Stimulated activated CD4-positive, alpha-beta T cell treated with anti-CD3 and anti-CD28 coated beads, Interleukin-1b, Interleukin-23, amount 100 ng/mL, for 24 hours (primary cell): ENCODE results near the gene CRACR2B.

Source experiments
- DNase-seq, 4 experiments: peaks; one replicate each; pipeline ENCODE4 v3.0.0-alpha.2; 2020; ENCODE audit warnings: low read depth in 4 of 4, low spot score in 1 of 4

The CRACR2B gene

DNA sequence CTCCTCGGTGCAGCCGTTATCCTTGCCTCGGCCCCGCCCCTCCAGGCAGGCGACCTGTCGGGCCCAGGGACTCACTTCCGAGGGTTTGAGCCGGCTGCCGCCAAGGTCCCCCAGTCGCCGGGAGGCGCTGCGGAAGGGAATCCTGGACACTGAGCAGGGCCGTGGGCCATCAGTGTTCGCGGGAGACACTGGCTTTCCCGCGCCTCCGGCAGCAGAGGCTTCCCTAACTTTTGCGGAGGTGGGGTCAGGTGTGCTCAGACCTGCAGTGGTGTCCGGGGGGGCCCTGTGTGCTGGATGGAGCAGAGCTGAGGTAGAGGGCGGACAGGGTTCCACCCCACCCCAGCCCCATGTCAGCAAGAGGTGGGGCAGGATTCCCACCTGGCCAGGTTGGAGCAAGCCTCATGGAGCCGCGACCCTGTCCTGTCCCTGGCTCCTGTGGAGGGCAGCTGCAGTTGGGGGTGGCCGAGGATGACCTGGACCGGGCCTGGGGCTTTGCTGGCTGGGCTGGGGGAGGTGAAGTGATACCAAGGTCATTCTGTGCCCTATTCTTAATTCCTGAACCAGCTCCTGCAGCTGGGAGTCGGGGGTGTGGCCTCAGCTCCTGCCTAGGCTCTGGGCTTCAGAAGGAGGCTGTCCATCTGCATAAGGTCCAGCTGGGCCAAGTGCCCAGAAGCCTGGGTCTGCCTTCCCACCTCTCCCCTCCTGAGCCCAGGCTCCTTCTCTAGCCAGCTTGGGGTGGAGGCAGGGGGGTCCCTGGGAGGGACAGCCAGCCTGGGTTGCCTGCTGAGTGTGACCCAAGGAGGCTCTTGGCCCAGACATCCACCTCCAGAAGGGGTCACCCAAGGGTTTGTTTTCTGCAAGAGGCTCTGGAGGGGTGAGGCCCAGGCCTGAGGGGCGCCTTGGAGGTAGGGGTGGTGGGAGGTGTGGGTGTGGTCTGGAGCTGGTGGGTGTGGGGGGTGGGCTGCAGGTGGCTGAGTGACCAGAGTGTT, 23.4 kb downstream of the CRACR2B start:
- no peak for DNase-seq

GRCh38 chr11:852762-853161, 25.0 kb downstream of the CRACR2B start:
- DNase-seq: no peak

DNA sequence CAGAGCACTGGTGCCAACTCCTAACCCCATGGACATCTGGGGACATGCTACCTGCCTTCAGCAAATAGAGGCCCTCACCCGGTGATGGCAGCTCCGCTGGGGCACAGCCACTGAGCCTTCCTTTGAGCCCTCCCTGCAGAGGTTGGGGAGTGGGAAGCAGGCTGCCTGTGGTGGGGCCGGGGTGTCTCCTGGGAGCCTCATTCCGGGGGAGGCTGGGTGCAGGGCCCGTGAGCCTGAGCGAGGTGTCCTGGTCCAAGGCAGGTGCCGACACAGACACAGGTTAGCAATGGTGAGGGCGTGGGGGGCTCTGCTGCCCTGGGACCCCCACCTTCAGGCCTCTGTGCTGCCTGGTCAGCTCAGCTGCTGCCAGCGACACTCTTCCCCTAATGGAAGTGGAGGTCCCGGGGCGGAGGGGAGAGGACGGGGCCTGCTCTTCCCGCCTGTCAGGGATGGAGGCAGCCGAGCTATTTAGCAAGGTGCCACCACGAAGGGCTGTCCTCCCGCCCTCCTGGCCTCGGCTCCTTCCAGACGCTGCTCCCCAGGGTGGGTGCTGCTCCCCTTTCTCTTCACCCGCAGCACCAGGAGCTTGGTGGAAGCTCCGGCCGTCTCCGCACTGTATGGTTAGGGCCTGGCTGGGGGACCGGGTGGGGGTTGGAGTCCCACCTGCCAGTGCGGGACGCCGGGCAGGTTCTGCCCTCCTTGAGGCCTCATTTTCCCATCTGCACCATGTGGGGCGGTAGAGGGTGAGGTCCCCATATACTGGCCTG, 26.1 kb downstream of the CRACR2B start:
- no peak for DNase-seq

- DNase-seq: no peak
These were observed 27.0 kb downstream of the CRACR2B start for GRCh38 chr11:854601-855329.

- DNase-seq: no peak
These were observed 27.6 kb downstream of the CRACR2B start for GRCh38 chr11:855330-855674.

DNA sequence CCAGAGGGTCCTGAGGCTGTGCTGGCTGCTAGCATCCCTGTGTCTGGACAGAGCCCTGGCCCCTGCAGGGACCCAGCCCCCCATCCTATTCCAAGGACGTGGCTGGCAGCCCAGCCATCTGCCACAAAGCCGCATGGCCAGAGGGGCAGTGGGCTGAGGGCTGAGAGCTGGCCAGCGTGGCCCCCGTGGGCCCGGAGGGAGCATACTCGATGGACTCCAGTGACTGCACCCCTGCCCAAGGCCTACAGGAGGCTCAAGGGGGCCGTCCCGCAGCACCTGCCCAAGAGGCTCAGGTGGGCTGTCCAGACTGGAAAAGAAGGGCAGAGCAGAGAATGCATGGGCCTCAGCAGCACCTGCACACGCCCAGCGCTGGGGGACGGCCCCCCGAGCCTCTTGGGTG, 28.1 kb downstream of the CRACR2B start:
- DNase-seq: no peak

GRCh38 chr11:856397-856796, 28.7 kb downstream of the CRACR2B start:
- DNase-seq: no peak

- DNase-seq: no peak
These were observed 30.5 kb downstream of the CRACR2B start for GRCh38 chr11:858053-858761.

DNA sequence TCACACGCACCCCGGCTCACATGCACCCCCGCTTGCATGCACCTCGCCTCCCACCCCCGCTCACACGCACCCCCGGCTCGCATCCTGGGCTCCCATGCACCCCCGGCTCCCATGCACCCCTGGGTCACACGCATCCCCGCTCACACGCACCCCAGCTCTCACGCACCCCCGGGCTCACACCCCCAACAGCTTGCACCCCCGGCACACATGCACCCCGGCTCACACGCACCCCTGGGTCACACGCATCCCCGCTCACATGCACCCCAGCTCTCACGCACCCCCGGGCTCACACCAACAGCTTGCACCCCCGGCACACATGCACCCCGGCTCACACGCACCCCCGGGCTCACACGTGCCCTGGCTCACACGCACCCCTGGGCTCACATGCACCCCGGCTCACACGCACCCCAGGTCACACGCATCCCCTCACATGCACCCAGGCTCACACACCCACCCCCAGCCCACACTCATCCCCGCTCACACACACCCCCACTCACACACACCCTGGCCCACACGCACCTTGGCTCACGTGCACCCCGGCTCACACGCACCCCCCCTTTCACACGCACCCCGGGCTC, 31.1 kb downstream of the CRACR2B start:
- DNase-seq: no peak

GRCh38 chr11:859394-860131, 31.8 kb downstream of the CRACR2B start:
- no peak for DNase-seq

DNA sequence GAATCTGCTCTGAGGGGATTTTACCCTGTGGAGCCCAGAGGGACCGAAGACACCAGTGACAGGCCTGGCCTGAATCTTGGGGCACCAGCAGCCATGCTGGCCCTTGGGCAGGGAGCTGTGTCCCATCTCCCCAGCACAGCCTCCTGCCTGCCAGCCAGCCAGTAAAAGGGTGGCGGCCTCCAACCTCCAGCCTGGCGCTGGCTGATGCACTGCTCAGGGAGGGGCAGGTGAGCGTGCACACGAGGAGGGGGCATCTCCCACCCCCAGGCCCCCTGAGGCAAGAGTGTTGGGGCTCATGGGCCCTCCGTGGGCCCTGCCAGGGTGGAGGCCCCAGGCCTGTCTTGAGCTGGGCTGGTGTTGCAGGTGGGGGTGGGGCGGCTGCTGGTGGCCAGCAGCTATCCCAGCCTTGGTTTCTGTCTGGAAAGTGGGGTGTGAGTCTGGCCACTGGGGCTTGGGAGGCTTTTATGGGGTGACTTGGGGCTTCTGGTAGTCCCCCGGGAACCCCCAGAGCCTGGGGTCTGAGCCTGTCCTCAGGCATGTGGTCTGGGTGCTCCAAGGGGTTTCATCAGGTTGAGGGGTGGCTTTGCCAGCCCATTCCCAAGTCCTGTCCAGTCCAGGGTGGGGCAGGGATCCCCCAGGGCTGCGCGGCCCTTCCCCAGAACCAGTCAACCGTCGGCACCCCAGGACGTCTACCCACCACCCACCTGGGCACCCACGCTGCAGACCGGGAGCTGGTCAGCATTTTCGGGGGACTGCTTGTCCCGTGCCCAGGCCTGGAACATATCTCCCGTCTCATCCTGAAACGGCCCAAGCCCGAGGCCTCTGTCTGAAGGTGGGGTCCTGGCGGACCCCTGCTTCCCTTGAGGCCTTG, 32.8 kb downstream of the CRACR2B start:
- DNase-seq: no peak

- DNase-seq: no peak
These were observed 33.4 kb downstream of the CRACR2B start for GRCh38 chr11:861105-861479.

GRCh38 chr11:862081-862661, 34.5 kb downstream of the CRACR2B start:
- DNase-seq: no peak

GRCh38 chr11:862696-863022, 34.9 kb downstream of the CRACR2B start:
- DNase-seq: no peak

- DNase-seq: no peak
These were observed 35.5 kb downstream of the CRACR2B start for GRCh38 chr11:863023-863909.

DNA sequence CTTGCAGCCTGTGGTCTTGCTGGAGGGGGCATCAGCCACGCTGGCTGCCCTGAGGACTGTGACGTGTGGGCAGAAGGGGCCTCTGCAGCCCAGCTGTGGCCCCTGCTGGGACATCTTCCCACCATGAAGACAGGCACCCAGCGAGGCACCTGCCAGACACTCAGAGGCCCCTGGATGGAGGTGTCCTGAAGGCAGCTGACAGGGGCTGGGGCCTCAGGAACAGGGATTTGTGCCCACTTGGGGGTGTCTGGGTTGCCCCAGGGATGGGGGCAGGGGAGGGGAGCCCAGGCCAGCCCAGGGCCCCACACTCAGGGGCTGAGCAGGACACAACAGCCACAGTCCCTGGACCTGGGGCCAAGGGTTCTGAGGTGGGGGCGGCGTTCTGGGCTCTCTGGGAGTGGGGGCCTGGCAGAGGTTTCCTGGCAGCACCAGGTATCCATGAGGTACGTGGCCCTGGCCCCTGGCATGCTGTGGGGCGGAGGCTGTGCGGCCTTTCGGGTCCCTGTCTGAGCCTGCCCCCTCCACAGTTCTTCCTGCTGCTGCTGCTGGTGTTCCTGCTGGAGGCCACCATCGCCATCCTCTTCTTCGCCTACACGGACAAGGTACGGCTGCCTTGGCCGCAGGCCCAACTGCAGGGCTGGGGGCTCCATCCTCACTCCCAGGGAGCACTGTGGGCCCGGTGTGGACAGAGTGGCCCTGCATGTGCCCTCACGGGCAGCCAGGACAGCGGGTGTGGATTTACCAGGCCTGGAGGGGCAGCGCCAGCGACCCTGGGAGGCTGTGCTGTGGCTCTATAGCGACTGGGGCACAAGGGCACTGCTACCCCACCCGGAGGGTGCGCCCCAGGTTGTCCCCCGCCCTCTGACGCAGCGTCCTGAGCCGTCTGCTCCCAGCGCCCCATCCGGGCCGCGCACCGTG, 36.5 kb downstream of the CRACR2B start:
- no peak for DNase-seq

GRCh38 chr11:864898-865297, 37.2 kb downstream of the CRACR2B start:
- DNase-seq: no peak
